Fibroblast of the conjunctiva (primary cell): Measurements from ENCODE around the gene SMIM35.

Experiments used
- DNase-seq: peaks from one replicate; pipeline ENCODE4 v3.0.0-alpha.2; 2010; ENCODE audit warnings: low read depth

The SMIM35 gene

DNA sequence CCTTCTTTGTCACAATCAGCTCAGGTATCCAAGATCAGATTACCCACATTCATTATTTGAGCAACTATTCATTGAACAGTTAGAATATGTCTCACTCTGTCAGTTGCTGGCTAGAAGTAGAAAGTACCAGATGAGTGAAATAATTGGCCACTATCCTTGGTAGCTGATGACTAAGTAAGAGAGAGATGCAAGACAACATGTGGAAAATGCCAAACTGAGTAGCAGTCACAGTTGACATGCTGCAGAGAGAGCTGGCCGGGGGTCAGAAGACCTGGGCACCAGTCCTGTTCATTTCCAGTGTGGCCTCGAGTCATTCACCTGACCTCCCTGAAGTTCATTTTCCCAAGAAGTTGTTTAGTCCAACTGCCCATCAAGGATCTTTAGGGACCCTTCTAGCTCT lies 22.5 kb upstream of the SMIM35 start:
- no peak for DNase-seq

DNA sequence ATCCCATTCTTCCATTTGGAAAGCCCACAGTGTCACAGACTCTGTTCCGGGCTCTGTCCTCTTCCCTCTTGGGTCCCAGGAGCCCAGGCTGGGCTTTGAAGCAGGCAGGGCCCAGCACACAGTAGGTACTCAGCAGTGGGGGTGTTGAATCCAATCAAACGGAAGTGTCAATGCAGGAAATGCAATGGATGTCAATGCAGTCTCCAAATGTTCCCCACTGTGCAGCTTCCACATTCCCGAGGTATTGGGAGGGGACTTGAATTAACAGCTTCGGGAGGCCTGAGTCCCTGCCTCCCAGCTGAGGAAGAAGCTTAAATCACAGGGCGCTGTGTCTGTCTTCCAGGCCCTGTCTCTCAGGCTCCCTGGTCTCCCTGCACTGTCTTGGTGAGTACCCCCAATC lies 21.8 kb upstream of the SMIM35 start:
- no peak for DNase-seq

DNA sequence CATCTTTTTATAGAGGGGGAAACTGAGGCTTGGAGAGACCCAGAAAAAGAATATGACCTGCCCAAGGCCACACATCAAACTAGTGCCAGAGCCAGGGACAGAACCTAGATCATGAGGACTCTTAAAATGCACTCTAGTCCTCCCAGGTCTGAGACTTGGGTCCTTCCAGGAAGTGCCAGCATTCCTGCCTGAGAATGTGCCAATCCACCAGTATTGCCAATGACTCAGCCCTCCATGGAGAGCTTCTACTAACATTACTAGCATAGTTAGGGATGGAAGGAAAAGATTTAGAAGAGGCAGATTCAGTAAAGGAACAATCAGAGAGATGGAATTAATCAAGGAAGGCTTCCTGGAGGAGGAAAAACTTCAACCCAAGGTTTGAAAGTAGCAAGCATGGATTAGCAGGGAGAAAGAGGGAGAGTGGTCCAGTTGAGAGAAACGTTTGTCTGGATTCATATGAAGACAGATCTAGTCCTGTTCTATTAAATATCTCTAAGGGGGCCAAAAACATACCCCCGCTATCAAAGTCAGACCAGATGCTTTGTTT lies 20.1 kb upstream of the SMIM35 start:
- DNase-seq, result no peak

DNA sequence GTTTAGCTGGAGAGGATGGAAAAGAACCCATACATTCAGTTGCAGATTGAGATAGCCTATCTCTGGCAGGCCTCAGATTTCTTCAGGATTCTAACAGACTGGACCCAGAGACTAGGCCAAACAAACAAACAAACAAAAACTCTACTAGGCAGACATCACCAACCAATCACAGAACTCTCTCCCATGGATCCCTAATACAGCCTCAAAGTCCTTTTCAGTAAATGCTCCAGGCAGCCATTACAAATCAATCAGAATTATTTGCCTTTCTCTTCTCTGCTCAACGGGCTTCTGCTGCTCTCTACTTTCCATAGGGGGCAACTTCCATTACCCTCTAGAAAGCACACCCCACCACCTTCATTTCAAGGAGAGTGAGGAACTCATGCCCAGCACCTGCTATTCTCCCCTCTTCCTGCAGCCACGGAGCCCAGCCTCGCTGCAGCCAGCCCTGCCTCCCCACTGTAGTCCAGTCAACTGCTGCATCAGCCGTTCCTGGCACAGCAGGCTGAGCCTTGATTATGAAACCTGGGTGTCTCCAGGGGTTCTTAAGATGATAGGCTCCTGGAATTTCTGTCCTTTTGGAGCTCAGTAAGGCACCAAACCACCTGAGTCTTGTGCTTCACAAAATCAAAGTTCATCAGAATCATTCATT lies 19.0 kb upstream of the SMIM35 start:
- no peak for DNase-seq

DNA sequence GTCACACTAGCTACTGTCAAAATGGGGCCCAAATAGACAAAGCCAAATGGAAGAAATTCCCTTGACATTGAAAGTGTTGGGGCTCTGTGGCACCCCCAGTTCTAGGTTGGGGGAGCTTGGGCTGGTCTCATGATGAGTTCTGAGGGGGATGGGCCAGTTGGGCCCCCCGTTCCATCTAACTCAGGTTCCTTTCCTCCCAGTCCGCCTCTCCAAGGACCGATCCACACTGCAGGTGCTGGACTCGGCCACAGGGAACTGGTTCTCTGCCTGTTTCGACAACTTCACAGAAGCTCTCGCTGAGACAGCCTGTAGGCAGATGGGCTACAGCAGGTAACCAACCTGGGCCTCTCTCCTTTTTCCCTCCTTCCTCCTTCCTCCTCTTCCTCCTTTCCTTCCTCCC lies 17.7 kb upstream of the SMIM35 start:
- DNase-seq, result no peak

DNA sequence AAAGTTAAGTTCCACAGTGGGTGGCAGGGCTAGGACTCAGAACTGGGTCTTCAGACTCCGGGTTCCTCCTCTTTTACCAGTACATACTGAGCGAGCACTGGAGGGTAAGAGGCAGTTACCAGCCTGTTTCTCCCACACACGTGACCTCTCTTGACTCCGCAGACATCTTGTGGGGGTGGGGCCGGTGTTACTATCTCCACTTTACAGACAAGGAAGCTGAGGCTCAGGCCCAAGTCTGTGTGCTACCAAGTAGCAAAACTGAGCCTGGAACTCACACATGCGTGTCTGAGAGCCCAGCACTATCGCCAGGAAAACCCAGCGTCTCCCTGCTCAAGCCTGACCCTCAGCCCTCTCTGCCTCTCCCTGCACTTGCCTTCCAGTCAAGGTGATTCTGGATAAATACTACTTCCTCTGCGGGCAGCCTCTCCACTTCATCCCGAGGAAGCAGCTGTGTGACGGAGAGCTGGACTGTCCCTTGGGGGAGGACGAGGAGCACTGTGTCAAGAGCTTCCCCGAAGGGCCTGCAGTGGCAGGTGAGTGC lies 16.0 kb upstream of the SMIM35 start:
- DNase-seq, result no peak

DNA sequence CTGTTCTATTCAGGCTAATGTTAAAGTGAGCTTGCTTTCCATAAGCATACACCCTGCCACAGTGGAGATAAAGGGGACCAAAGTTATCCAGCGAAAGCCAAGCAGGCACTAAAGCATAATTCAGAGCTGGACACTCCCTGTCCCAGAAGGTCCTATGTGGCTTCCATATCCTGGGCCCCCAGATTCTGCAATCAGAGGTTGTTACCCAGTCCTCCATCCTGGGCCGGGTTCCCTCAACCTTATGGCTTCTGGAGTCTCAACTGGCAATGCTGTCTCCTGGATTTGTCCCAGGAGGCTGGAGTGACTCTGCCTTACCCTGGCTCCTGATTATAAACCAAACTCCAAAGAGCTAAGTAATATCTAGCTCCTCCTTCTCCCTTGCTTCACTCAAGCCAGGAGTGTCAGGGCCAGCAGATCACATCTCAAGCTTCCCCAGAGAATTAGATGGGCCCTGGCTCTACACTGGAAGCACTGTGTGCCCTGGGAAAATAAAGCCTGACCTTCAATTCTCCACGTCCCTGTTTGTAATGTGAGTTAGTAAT lies 14.0 kb upstream of the SMIM35 start:
- no peak for DNase-seq

DNA sequence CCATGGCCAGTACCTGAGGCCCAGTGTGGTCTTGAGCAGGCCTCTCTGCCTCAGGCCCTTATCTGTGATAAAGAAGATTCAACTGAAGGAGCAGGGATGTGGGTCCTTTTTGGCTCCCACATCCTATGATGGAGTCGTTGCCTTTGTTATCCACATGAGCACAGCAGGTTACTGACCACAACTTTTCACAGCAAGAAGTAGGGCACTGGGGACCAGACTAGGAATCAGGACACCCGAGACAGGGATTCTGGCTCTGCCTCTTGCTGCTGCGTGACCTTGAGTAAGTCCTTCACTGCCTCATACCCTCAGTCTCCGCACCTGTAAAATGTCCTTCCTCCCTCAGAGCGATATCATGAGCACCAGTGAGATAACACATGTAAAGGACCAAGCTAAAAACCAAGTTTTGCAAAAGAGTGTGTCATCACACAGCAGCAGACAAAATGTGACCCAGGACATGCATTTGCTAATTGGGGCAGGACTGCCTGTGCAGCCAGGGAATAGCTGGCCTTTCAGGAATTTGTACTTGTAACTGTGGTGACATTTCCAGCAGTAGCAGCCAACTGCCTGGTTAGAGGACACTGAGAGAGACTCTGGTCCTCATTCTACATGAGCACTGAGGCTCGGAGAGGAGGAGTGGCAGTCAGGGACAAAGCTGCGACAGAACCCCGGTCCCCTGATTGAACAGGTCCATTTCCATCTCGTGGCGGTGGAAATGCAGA lies 13.2 kb upstream of the SMIM35 start:
- no peak for DNase-seq

DNA sequence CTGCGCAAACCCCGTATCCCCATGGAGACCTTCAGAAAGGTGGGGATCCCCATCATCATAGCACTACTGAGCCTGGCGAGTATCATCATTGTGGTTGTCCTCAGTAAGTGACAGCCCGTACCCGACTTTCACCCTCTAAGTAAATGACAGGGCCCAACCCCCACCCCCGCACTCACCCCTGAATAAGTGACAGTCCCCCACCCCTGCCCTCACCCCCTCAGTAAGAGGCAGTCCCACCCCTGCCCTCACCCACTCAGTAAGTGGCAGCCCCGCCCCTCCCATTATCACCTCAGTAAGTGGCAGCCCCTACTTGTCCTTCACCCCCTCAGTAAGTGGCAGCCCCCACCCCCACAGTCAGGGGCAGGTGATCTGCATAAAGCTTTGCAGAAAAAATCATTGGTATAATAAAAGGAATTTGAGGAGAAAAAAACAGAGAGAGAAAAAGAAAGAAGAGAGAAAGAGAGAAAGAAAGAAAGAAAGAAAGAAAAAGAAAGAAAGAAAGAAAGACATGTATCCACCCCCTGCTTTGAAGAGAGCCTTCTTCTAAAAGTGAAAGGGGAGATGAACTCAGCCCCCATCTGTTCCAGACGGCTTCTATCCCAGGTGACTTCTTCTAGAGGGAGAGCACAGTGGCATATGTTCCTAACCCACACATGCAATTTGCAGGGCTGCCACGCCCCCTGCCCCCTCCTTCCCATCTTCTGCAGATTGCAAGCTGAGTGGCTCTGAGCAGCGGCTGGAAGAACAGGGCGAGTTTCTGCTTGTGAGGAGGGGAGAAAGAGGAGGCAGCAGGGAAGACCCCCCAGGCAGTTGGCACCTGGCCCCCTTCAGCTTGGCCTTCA lies 12.5 kb upstream of the SMIM35 start:
- no peak for DNase-seq

DNA sequence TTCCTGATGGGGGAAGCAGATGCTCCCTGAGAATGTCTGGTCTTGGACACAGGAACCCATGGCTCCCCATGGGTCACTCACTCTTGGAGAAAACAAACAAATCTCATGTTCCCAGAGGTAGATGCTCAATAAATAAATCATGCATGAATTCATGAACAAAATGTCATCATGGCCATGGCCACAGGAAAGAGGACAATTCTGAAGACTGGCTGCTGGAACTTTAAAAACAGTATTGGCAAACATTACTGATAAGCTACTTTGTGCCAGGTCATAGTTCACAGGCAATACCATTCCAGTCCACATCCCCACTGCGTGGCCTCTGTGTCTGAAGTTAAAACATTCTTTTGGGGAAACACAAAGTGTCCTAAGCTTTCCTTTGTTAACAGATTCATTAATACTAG lies 9.2 kb upstream of the SMIM35 start:
- no peak for DNase-seq

DNA sequence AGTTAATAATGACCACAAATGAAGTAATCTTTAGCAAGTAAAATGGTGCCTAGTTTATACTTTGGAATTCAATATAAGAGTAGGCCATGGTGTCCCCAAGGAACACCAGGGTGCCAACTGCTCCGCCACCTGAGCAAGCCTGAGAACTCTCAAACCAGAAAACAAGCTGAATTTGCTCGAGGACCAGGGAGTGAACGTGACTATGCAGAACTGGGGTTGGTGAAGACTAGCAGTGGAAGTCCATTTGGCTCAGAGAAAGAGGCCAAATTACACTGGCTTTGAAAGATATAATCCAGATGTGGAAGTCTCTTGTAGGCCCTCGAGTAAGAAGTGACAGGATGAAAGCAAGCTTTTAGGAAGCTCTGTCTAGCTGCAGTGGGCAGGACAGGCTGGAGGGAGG lies 8.7 kb upstream of the SMIM35 start:
- no peak for DNase-seq

DNA sequence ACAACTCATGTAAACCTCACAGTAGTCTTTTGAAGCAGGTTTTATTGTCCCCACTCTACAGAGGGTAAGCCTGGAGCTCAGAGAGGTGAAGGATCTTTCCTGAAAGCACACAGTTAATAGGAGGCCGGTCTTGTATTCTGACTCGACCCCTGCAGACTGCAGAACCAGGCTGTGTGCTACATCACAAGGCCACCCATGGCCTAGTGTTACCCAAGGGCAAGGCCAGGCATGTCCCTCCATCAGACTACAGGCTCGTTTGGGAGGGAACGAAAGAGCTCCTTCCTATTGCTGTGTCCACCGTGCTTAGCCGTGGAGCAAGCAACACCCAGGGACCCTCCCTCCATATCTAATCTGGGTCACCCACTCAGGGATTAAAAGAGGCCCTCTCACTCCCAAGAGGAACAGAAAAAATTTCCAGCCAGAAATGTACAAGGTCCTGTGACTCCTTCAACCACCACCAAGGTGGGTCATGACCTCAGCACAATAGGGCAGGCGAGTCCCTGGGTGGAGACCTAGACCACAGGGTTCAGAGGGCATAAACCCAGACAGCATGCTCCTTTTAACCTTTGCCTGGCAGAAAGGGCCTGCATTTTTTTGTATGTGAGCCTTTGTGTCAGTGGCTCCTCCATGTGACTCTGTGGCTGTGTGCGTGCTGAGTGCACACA lies 6.3 kb upstream of the SMIM35 start:
- DNase-seq, result no peak

DNA sequence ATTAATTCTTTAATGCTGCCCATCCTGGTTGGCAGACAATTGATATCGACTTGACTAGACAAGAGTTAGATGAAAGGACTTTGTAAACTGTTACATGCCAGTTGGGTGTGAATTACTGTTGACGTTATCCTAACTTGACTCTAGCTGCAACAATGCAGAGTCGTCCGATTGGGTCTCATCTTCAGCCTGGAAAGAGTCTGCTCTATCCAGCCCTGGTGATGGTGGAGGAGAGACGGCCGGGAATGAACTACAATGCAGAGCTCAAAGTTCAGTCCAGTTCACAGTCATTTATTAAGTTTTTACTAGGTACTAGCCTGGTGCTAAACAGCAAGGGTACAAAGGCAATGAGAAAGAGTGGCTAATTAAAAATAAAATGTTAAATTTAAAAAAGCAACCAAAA lies 4.9 kb upstream of the SMIM35 start:
- DNase-seq, result no peak

DNA sequence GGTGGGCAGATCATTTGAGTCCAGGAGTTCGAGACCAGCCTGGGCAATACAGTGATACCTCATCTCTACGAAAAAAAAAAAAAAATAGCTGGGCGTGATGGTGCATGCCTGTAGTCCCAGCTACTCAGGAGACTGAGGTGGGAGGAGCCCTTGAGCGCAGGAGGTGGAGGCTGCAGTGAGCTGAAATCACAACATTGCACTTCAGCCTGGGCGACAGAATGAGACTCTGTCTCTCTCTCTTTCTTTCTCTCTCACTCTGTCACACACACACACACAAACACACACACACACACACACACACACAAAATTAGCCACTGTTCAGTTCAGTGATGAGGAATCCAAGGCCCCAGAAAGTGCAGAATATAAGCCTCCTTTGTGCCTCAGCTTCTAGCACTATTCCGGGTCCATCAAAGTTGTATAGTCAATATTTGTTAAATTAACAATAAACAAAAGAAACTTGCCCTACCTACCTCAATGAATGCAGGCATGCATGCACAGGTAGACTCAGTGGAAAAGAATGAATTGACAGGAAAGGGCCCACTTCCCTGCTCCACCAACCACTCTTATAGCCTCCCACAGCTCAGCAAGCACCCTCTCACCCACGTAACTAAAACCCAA lies 3.9 kb upstream of the SMIM35 start:
- DNase-seq, result no peak

DNA sequence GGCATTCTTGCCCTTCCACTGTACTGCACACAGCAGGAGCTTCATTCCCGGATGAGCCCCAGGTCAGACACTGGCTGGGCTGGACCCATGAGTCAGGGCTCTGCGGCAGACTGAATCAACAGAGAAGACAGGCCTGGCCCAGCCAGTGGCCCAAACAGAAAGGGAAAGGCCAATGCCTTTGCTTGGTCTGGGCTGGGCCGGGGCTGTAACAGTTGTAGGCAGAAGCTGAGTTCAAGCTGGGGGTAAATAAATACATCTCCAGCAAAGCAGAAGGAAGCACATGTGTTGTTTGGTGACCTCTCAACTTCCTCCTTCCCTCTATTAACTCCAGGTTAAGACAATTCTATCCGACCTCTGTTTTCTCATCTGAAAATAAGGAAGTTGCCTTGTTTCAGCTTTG lies 1.8 kb upstream of the SMIM35 start:
- DNase-seq, result no peak

DNA sequence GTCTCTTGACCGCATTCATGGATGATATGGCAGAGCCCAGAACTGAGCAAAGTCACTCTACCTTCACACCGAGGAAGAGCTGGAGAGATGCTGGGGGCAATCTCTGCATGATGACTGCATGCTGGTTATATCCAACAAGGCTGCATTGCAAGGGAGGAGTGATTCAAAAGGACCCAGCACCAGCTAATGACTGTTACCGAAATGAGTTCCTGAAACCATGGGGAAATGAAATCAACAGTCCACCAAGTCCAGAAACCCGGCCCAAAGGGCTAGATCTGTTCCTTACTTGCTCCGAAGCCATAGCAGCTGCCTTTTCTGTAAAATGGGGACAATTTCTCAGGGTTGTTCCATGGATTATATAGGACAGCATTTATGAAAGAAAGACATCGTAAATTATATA lies 1.2 kb upstream of the SMIM35 start:
- no peak for DNase-seq

DNA sequence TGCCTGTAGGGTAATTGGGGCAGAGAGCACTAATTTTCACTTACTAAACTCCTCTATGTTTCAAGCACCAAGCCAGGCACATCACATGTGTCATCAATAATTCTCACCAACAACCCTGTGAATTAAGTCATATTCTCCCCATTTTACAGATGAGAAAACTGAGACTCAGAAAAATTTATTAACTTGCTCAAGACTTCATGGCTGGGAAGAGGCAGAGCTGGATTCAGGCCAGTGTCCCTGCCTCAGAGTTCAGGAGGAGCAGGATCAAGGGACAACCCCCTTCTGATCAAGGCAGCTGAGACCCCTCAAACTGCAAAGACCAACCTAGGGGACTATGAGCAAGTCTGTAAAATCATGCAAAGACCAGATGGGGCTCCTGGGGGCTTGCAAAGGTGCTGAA lies 2.1 kb downstream of the SMIM35 start:
- no peak for DNase-seq

DNA sequence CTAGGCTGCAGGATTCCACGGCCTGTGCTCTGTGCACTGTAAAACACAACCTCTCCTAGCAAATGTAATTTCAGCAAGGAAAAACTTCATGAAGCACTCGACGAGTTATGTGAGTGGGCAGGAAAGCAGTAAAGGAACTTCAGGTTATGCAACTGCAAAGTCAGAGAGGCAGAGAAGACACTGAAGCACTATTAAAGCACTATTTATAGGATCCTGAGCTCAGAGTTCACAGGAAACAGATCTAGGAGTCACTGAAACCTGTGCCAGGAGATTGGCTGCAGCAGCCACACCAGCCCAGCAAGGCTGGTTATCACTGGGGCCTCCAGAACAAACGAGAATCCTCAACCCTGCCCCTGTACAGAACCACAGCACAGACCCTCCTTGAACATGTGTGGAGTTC lies 2.5 kb downstream of the SMIM35 start:
- DNase-seq, result no peak

DNA sequence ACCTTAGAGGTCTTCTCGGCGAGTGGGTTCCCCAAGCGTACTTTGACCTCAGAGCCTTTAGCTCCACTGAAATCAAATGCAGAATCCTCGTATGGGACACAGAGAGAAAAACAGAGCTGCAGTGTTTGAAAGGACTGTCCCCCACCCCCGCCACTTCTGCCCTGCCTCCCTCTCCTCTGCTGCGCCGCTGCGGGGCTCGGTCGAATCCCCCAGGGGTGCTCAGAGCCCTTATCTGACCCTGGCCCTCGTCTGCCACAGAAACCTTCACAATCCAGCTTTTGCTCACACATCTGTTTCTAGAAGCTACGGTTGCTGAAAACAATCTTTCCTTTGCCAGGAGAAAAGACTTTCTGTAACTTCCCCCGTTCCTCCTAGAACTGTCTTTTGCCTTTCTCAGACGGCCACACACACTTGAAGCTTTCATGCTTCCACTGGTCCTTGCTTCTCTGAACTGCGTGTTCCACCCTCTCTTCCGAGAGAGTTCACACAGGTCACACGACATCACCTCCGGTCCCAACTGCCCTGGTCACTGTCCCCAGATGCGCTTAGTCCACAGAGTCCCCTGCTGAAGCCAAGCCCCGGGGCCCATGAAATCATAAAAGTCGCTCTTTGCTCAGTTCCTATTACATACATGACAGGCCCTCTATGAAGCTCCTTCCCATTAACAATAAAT lies 3.7 kb downstream of the SMIM35 start:
- DNase-seq, result no peak

DNA sequence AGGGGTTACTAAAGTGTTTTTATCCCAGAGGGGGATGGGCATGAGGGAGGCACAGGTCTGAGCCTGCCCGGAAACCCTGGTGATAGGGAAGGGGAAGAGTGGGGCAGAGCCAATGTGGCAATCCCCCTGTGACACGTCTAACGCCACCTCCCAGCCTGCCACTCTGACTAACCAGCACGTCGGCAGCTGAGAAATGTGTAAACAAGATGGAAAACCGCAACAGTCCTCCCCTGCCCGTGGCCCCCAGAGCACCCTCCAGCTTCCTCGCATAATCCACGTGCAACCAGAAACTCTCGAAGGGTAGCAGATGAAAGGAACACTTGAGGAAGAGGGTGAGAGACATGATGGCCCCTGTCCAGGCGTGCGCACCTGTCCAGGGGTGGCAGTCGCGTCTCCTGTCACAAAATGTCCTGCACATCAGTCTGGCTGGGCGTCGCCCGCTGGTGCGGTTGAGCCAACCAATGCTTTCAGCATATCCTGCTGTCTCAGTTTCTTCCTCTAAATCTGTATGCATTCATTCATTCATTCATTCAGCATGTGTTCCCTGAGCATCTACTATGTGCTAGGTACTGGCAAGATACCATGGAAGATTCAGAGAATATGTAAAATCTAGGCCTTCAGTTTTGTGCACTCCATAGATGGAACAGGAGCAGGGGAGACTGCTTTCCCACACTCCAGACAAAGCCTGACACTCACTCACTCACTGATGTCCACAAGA lies 5.4 kb downstream of the SMIM35 start:
- no peak for DNase-seq
